ENCODE measurements around the gene SMC3. TPM values are rescaled to one million over a fixed set of nuclear protein-coding genes. Genes with fewer than 3 reads are reported as not detected.
A peak's percentile ranks its signal among the peaks of the same experiment; 100 is the strongest.

The SMC3 gene
- total RNA-seq, 3 donors from 2014 or later (not counting 1 experiment from before 2014, with no cell fraction given): 36.6 to 38.5 (median 37.8) TPM

- Mint-ChIP-seq H3K27ac (no peak within 1 kb of the TSS), H3K9me3 (no peaks in the 10 kb centered on the region), H3K36me3 (peaks cover 7% of the 10 kb centered on the region), H3K4me3 (peak within 1 kb of the TSS; percentile 79), H3K27me3 (ENCODE audit: low read depth in 2 of 2) (peaks cover 45 to 70% of the 10 kb centered on the region in 2 donors), H3K4me1 (peaks cover 23 to 25% of the 10 kb centered on the region in 2 donors)
- DNase-seq: peak; percentile 15 to 37
- Histone ChIP-seq H3K36me3 (ENCODE audit: control insufficient read depth, insufficient read depth, low read length) (no peaks in the 10 kb centered on the region), H3K4me3 (ENCODE audit: low read length) (no peak within 1 kb of the TSS), H3K4me1 (ENCODE audit: control insufficient read depth, insufficient read depth, low read length) (peaks cover 12% of the 10 kb centered on the region), H3K9me3 (ENCODE audit: control insufficient read depth, insufficient read depth, low read length) (no peaks in the 10 kb centered on the region), H3K27ac (ENCODE audit: low read length) (no peak within 1 kb of the TSS), H3K27me3 (ENCODE audit: control insufficient read depth, insufficient read depth, low read length) (peaks cover 34% of the 10 kb centered on the region)
- WGBS (ENCODE audit: insufficient coverage): under 1% methylated on average over 106 of the region's 106 CpGs
- intact Hi-C loops (cut with micrococcal nuclease): no loop called here
- TF ChIP-seq CTCF (IDR thresholded peaks at IDR 0.05): no peak
- peak in 2 of 3 donors; percentile 10 to 53 for ATAC-seq
These were observed 76.4 kb downstream of the SMC3 start, which contains the start of gene RBM20 for GRCh38 chr10:110643653-110644597. TSS of gene RBM20 (plus strand) at chr10:110644336. CDS start at chr10:110644455, 119 bp downstream.

- intact Hi-C loops (cut with micrococcal nuclease): no loop called here
- peaks cover 25% of the 10 kb centered on the region in 2 donors for H3K4me1 Mint-ChIP-seq
- no peak overlapping the region for H3K27ac Mint-ChIP-seq
- H3K36me3 Mint-ChIP-seq: peaks cover 7% of the 10 kb centered on the region
- H3K27me3 Mint-ChIP-seq (ENCODE audit: low read depth in 2 of 2): peaks cover 52 to 79% of the 10 kb centered on the region in 2 donors
- H3K4me3 ChIP-seq (ENCODE audit: low read length): no peak overlapping the region
- H3K9me3 Mint-ChIP-seq: no peaks in the 10 kb centered on the region
- WGBS (ENCODE audit: insufficient coverage): 31% methylated on average over 24 of the region's 31 CpGs
- no peaks in the 10 kb centered on the region for H3K36me3 ChIP-seq (ENCODE audit: control insufficient read depth, insufficient read depth, low read length)
- no peak for DNase-seq
- no peaks in the 10 kb centered on the region for H3K9me3 ChIP-seq (ENCODE audit: control insufficient read depth, insufficient read depth, low read length)
- H3K4me3 Mint-ChIP-seq: peak overlapping the region; percentile 72
- H3K27ac ChIP-seq (ENCODE audit: low read length): no peak overlapping the region
- H3K27me3 ChIP-seq (ENCODE audit: control insufficient read depth, insufficient read depth, low read length): peaks cover 34% of the 10 kb centered on the region
- ATAC-seq: no peak
- TF ChIP-seq CTCF (IDR thresholded peaks at IDR 0.05): no peak
- peaks cover 12% of the 10 kb centered on the region for H3K4me1 ChIP-seq (ENCODE audit: control insufficient read depth, insufficient read depth, low read length)
These were observed 77.3 kb downstream of the SMC3 start for GRCh38 chr10:110644598-110645462.

GRCh38 chr10:110646417-110647135 is 79.1 kb downstream of the SMC3 start:
- Mint-ChIP-seq H3K4me1 (peaks cover 17 to 25% of the 10 kb centered on the region in 2 donors), H3K27me3 (ENCODE audit: low read depth in 2 of 2) (peaks cover 56 to 77% of the 10 kb centered on the region in 2 donors), H3K4me3 (no peak overlapping the region), H3K36me3 (peaks cover 7% of the 10 kb centered on the region), H3K9me3 (no peaks in the 10 kb centered on the region), H3K27ac (no peak overlapping the region)
- peaks cover 11% of the 10 kb centered on the region for H3K4me1 ChIP-seq (ENCODE audit: control insufficient read depth, insufficient read depth, low read length)
- no peak for ATAC-seq
- no peak for TF ChIP-seq CTCF (IDR thresholded peaks at IDR 0.05)
- intact Hi-C loops (cut with micrococcal nuclease): no loop called here
- no peak for DNase-seq
- H3K27ac ChIP-seq (ENCODE audit: low read length): no peak overlapping the region
- H3K27me3 ChIP-seq (ENCODE audit: control insufficient read depth, insufficient read depth, low read length): peaks cover 30% of the 10 kb centered on the region
- no peaks in the 10 kb centered on the region for H3K36me3 ChIP-seq (ENCODE audit: control insufficient read depth, insufficient read depth, low read length)
- H3K9me3 ChIP-seq (ENCODE audit: control insufficient read depth, insufficient read depth, low read length): no peaks in the 10 kb centered on the region
- no peak overlapping the region for H3K4me3 ChIP-seq (ENCODE audit: low read length)
- WGBS (ENCODE audit: insufficient coverage): 80% methylated on average over 10 of the region's 13 CpGs

Measured in natural killer cell (primary cell).